T-helper 22 cell (primary cell): ENCODE data around the gene CERS1.

Experiments used
- DNase-seq: peaks from one replicate; pipeline ENCODE4 v3.0.0-alpha.2; 2020; ENCODE audit warnings: low read depth

Gene CERS1

DNA sequence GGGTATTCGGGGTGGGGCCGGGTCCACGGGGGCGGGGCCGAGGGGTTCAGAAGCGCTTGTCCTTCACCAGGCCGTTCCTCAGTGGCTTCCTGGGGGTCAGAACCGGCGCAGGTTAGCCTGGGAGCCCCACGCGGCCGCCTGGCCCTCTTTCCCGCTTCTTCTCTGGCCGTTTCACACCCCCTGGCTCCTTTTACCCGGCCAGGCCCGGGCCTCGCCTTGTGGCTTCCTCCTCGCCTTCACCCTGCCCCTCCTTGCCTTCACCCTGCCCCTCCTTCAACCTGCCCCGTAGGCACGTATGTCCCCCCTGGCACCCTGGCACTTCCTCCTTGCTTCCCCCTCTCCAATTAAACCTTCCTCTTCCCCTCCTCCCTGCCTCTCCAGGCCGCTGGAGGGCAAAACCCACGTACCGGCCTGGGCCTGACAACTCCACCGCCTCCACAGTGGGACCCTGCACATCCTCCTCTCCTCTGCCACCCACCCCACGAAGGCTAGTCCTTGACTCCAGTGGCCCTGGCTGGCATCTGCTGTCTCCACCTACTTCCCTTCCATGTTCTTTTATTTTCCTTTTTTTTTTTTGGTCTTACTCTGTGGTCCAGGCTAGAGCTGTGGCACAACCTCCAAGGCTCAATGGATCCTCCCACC, 25.3 kb downstream of the CERS1 start:
- no peak for DNase-seq

DNA sequence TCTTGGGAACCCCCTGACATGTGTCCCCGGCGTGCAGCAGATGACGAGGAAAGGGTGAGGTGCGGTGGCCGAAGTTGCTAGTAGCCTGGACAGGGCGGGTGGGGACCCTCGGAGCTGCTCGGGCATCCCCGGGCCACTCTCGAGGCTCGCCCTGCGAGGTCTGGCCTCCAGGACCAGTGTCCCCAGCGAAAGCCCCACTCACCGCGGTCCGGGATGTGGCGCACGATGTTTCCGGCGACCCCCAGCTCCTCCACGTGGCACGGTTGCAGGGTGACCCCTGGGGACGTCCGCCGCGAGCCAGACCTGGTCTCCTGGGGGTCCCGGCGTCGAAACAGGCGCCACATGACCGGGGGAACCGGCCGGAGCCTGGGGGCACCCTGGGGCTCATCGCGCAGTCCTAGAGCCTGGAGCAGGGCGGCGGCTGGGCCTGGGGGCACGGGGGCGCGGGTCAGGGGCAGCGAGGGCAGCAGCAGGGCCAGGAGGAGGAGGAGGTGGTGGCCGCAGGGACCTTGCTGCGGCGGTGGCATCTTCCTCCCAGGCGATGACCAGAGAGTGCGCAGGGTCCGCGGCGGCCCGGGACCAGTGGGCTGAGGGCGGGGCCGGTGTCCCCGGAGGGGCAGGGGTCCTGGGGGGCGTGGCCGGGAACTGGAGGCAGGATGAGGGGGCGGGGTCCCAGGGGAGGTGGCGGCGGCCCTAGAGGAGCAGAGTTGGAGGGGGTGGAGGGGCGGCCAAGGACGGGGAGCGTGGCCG, 26.0 kb downstream of the CERS1 start:
- no peak for DNase-seq

- DNase-seq: no peak
Measured at GRCh38 chr19:18869023-18869618, 26.8 kb downstream of the CERS1 start.

- DNase-seq: no peak
Measured at GRCh38 chr19:18868380-18869022, 27.5 kb downstream of the CERS1 start.

DNA sequence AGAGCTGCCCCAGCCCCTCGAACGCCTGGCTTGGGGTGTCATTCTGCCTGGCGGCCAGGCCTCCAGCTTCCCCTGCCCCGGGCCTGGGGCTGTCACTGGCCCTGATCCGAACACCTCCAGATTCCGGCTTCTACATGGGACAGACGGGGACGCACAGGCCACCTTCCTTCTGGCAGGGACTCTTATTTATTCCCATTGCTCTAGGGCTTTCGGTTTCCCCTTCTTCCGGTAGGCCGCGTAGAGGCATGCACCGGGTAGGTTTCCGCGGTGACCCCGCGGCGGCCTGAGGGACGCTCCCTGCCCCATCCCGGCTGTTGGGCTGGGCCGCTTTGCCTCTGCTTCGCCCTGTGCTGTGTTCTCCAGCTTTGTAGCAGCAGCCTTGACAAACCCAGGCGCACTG, 28.2 kb downstream of the CERS1 start:
- no peak for DNase-seq

DNA sequence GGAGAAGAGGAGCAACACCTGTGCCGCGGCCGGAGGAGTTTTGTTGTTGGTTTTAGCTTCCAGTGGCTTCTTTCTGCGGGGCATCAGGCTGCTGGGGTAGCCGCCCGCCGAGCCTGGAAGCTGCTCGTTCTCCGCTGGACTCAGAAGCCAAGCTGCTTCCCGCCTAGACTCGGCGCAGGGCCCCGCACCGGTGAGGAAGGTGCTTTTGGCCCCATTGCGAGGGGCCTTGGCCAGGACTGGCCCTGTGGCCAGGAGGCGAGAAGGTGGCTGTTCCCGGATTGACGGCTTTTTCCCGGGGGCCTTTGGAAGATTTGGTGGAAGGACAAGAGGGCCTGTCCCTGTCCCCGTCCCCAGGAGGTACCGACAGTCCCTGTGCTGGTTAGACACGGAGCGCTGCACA, 28.8 kb downstream of the CERS1 start:
- no peak for DNase-seq

- no peak for DNase-seq
Measured at GRCh38 chr19:18866800-18867123, 29.2 kb downstream of the CERS1 start.

DNA sequence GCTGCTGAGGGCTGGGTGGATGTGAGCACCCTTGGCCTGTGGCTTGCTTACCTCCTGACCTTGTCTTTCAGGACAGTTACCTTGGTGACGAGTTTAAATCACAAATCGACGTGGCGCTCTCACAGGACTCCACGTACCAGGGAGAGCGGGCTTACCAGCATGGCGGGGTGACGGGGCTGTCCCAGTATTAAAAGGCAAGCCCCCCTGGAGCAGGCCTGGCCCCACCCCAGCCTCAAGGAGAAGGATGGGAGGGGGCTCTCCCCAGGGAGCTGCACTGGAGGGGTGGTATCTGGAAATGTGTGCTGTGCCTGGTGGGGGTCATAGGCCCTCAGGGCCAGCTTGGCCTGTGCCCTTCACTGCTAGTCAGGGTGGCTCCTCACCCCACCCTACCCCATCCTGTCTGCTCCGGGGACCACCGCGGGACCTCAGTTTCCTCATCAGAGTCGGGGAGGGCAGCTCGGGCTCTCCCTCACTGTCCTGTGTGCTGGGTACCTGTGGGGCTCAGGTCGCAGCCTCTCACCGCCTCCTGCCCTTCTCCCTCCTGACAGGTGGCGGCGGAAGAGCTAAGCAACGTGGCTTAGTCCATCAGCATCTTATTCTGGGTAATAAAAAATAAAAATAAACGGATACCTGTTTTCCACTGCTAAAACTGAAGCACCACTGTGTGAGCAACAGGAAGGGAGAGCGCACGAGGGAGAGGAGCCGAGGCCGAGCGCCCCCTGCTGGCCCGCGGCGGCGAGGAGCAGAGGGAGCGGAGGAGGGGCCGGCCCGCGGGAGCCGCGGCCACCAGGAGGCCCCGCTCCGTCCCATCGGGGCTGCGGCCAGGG, 29.8 kb downstream of the CERS1 start:
- no peak for DNase-seq

GRCh38 chr19:18865106-18865972, 30.6 kb downstream of the CERS1 start:
- DNase-seq: no peak

DNA sequence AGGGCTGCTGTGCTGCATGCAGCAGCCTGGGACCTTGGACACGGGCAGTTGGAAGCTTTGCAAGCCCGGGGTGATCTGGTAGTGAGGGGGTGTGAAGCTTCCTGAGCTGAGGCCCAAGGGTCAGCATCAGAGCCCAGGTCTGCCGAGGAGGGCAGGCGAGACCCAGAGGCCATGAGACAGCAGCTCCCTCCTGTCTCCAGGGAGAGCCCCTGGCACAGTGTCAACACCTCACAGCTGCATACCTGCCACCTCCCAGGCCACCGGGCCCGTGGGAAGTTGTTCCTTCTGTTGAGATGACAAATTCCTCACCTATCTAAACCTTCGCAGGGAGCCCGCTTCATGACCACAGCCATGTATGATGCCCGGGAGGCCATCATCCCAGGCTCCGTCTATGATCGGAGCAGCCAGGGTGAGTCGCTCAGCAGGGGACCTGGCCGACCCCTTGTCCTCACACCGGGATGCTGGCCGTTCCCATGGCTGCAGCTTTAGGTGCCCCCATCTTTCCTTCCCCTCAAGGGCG, 32.1 kb downstream of the CERS1 start:
- no peak for DNase-seq

GRCh38 chr19:18862976-18863842, 32.7 kb downstream of the CERS1 start:
- DNase-seq: no peak

- no peak for DNase-seq
Measured at GRCh38 chr19:18861917-18862316, 34.0 kb downstream of the CERS1 start.

GRCh38 chr19:18861235-18861634, 34.7 kb downstream of the CERS1 start:
- no peak for DNase-seq

DNA sequence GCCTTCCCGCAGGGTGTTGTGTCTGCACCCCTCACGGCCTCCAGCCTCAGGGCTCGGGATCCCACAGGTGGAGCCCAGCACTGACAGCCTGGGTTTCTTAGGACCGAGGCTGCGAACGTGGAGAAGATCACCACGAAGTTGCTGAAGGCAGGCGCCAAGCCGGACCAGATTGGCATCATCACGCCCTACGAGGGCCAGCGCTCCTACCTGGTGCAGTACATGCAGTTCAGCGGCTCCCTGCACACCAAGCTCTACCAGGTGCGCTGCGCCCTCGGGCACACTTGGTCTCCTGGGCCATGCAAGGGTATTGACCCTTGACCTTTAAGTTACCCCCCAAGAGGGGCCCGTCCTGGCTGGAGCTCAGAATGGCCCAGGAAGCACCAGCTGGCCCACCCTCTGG, 35.2 kb downstream of the CERS1 start:
- DNase-seq: no peak

- DNase-seq: no peak
Measured at GRCh38 chr19:18860302-18860700, 35.7 kb downstream of the CERS1 start.

DNA sequence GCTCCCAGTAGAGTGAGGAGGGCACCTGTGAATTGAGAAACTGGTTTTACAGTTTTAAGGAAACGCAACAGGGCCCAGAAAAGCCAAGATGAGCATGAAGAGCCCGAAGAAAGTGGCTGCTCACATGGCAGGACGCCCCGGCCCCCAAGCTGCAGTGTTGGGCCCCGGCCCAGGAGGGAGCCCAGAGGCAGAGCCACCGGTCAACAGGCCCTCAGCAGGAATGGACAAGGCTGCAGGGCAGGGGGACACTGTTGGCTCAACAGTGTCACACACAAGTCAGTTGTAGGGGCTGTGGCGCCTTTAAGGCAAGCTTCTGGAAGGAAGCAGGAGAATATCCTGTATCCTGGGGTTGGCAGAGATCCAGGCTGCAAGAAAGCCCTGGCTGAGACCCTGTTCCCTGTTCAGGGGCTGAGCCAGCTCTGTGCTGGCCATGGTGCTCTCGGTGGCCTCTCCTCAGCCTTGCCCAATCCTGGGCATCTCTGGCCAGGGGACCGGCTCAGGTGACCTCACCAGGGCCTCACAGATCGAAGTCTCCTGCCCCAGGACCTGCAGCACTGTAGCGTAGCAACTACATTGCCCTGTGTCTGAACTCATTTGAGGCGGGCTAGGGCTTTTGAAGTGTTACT, 36.2 kb downstream of the CERS1 start:
- DNase-seq: no peak

DNA sequence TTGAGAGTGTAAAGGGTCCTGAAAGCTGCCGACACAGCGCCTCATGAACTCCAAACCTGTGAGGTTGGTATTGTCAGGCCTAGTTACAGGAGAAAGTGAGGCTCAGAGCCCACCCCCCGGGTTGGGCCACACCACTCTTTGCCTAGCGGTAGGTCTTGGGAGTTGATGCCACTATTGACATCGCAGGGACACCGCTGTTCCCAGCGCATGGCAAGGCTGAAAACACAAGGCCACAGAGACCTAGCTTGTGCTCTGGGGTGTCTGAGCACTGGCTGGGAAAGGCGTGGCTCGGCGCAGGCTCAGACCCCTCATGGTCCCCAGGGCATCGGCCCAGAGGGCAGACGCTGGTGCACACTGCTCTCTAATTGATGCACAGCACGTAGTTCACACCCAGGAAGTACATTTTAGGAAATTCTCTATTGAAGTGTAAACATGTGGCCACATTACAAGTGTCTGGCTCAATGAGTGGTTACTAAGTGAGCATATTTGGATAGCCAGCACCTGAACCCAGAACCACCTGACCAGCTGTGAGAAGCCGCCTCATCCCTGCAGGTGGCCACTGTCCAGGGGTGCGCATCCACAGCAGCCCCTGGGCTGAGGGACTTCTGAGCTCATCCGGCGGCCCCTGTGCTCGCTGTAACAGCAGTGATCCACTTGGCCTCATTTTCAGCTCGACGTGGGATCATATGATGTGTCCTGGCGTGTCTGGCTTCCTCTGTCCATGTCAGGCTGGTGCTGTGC, 36.9 kb downstream of the CERS1 start:
- no peak for DNase-seq

DNA sequence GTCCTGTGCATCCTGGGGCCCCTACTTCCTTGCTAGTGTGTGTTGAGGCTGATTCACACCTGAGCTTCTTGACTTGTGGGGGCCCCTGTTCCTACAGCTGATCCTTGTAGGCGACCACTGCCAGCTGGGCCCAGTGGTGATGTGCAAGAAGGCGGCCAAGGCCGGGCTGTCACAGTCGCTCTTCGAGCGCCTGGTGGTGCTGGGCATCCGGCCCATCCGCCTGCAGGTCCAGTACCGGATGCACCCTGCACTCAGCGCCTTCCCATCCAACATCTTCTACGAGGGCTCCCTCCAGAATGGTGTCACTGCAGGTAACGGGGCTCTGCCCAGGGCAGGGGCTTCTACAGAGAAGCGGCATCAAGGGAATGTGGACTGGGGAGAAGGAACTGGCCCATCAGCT, 38.7 kb downstream of the CERS1 start:
- DNase-seq: no peak
